Peyer's patch (tissue), 4 donors: ENCODE data around the gene NOB1.

Experiments
- POLR2A ChIP-seq, 2 donors: fragments of 450-650 bp; IDR thresholded peaks; one replicate each; pipeline ENCODE4 v1.5.1; 2017; ENCODE audit warnings: antibody characterized with exemption in 2 of 2, mild to moderate bottlenecking in 2 of 2, moderate library complexity in 2 of 2
- TF ChIP-seq, protein P1 (sequence below), 6 experiments: fragments of 450-650 bp in 4 of 6; fragments of 200-600 bp in 2 of 6; sonication (generic) in 1 of 6; IDR thresholded peaks; one replicate each; pipeline ENCODE4 v1.5.1; 2017 to 2019; ENCODE audit warnings: antibody characterized with exemption in 6 of 6, mild to moderate bottlenecking in 3 of 6, moderate library complexity in 1 of 6

DNA sequence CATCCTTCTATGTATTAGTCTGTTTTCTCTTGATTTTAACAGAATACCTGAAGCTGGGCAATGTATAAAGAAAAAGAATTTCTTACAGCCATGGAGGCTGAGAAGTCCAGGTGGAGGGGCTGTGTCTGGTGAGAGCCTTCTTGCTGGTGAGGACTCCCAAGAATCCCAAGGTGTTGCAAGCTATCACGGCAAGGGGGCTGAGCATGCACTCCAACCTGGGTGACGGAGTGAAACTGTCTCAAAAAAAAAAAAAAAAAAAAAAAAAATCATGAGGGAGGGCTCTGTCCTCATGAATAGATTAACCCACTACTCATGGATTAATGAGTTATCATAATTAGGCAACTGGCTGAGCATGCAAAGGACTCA, 47.8 kb downstream of the NOB1 start:
- no peak for TF ChIP-seq POLR2A (IDR thresholded peaks at IDR 0.05)
- TF ChIP-seq, protein P1, sequence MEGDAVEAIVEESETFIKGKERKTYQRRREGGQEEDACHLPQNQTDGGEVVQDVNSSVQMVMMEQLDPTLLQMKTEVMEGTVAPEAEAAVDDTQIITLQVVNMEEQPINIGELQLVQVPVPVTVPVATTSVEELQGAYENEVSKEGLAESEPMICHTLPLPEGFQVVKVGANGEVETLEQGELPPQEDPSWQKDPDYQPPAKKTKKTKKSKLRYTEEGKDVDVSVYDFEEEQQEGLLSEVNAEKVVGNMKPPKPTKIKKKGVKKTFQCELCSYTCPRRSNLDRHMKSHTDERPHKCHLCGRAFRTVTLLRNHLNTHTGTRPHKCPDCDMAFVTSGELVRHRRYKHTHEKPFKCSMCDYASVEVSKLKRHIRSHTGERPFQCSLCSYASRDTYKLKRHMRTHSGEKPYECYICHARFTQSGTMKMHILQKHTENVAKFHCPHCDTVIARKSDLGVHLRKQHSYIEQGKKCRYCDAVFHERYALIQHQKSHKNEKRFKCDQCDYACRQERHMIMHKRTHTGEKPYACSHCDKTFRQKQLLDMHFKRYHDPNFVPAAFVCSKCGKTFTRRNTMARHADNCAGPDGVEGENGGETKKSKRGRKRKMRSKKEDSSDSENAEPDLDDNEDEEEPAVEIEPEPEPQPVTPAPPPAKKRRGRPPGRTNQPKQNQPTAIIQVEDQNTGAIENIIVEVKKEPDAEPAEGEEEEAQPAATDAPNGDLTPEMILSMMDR (IDR thresholded peaks at IDR 0.05), result no peak
